Transverse colon (tissue), 4 donors: Measurements from ENCODE around the gene CREB5. TPM values are rescaled to one million over a fixed set of nuclear protein-coding genes. Genes with fewer than 3 reads are reported as not detected.

Experiments
- DNase-seq: peaks from one replicate; pipeline ENCODE4 v3.0.0-alpha.2; 2019
- H3K27ac ChIP-seq, 4 donors: fragments of 200-600 bp; sonication (generic); 2 replicates each; pipeline ENCODE4 v1.5.1; 2016 to 2018; ENCODE audit warnings: inconsistent platforms in 4 of 4
- H3K27me3 ChIP-seq: fragments of 200-600 bp; sonication (generic); 2 replicates; pipeline ENCODE4 v1.5.1; 2017; ENCODE audit warnings: inconsistent platforms
- H3K36me3 ChIP-seq, 4 donors: fragments of 200-600 bp; sonication (generic); 2 replicates each; pipeline ENCODE4 v1.5.1; 2017 to 2019; ENCODE audit warnings: inconsistent platforms in 4 of 4
- H3K4me1 ChIP-seq, 4 donors: fragments of 200-600 bp; sonication (generic); 2 replicates each; pipeline ENCODE4 v1.5.1; 2017 to 2020; ENCODE audit warnings: inconsistent platforms in 4 of 4
- H3K4me3 ChIP-seq, 4 donors: fragments of 200-600 bp; sonication (generic); 1 replicate in 1 of 4; 2 replicates in 3 of 4; pipeline versions ENCODE4 v1.5.1 to v1.6.1; 2017 to 2019; ENCODE audit warnings: inconsistent platforms in 4 of 4
- H3K9me3 ChIP-seq, 2 donors: fragments of 200-600 bp; sonication (generic); 2 replicates each; pipeline ENCODE4 v1.5.1; 2017 to 2019; ENCODE audit warnings: inconsistent platforms in 2 of 2
- EP300 ChIP-seq: sonication (generic); formaldehyde crosslinking; IDR thresholded peaks from one replicate; pipeline ENCODE4 v1.6.1; 2017; ENCODE audit warnings: antibody characterized with exemption, low read depth
- POLR2A ChIP-seq: fragments of 450-650 bp; IDR thresholded peaks from one replicate; pipeline ENCODE4 v1.6.1; 2016; ENCODE audit warnings: antibody characterized with exemption, mild to moderate bottlenecking, moderate library complexity
- POLR2AphosphoS5 ChIP-seq, 3 donors: sonication (generic); formaldehyde crosslinking; IDR thresholded peaks; one replicate each; pipeline ENCODE4 v1.6.1; 2016; ENCODE audit warnings: antibody characterized with exemption in 3 of 3
- WGBS, 2 donors: methylation state at CpG; one replicate each; pipeline ENCODE4 v1.1.5; 2018; ENCODE audit warnings: low coverage in 1 of 2; 5-methylcytosine and 5-hydroxymethylcytosine counted together
- in situ Hi-C, 4 donors: fragments of 200-750 bp; cut with MboI; loops; one replicate each; pipeline versions ENCODE4 v1.15.0 to v1.15.1; 2017; ENCODE audit warnings: low sequenced_read_pairs in 3 of 4, low pct_ligation_motif_present in 1 of 4, low pct_unique_long_range_greater_than_20kb in 1 of 4
- intact Hi-C: fragments of 100-400 bp; cut with DNase I; formaldehyde crosslinking; loops from one replicate; pipeline ENCODE4 v1.15.1; 2023; ENCODE audit warnings: low total_unique reads
- total RNA-seq, 4 donors: library from RNA; depleted of rRNA; stranded (reverse); fragments of >200 nt; gene quantifications; one replicate each; pipeline ENCODE4 v1.1.0, GENCODE V29; 2016
- TF ChIP-seq, protein P1 (sequence below), 5 experiments: fragments of 200-600 bp in 3 of 5; fragments of 450-650 bp in 2 of 5; sonication (generic) in 3 of 5; IDR thresholded peaks; 1 replicate in 2 of 5; 2 replicates in 3 of 5; pipeline ENCODE4 v1.5.1; 2016 to 2017; ENCODE audit warnings: antibody characterized with exemption in 5 of 5, inconsistent platforms in 3 of 5, mild to moderate bottlenecking in 2 of 5, moderate library complexity in 1 of 5

CREB5 gene
- total RNA-seq, 4 donors from 2014 or later, result 3.0 to 12.2 (median 7.0) TPM

DNA sequence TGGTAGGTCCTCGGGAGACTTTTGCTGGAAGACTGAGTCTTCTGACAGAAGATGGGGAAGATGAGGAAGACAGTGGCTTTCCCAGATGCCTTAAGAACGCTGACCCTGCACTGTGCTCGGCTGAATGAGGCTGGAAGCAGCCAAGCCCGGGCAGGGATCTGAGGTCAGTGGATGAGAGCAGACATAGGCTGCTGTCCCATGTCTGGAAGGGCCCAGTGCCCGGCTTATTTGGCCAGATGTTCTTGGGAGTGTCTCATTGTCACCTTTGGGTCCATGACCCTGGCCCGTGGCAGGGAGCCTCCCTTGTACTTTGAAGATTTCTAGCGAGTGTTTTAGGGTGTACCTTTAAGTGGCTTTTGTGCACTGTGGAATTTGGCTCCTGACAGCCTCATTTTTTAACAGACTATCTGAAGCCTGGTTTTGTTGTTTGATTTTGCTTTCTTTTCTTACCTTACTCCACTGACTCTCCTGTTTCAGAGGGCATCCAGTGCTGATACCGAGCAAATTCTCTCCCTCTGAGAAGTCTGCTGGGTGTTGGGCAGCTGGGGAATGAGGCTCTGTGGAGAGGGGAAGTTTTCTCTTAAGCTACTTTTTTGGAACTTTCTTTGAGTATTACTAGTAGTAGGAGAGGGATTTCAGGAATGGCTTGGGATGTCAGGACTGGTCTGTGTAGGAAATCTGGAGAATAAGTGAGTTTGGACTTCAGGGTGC, 61.4 kb downstream of the CREB5 start:
- no peaks in the 10 kb centered on the region for H3K9me3 ChIP-seq
- no peak overlapping the region for H3K4me3 ChIP-seq
- DNase-seq, result no peak
- no peaks in the 10 kb centered on the region for H3K4me1 ChIP-seq
- 65 to 67% methylated on average over 2 to 6 of the region's 8 CpGs for WGBS, 2 donors
- peak overlapping the region in 1 of 4 donors; percentile 17 for H3K27ac ChIP-seq
- no peaks in the 10 kb centered on the region for H3K36me3 ChIP-seq
- in situ Hi-C loops, result no loop called here
- TF ChIP-seq POLR2AphosphoS5 (IDR thresholded peaks at IDR 0.05) (no peak), POLR2A (no peak), EP300 (no peak)
- TF ChIP-seq, protein P1, sequence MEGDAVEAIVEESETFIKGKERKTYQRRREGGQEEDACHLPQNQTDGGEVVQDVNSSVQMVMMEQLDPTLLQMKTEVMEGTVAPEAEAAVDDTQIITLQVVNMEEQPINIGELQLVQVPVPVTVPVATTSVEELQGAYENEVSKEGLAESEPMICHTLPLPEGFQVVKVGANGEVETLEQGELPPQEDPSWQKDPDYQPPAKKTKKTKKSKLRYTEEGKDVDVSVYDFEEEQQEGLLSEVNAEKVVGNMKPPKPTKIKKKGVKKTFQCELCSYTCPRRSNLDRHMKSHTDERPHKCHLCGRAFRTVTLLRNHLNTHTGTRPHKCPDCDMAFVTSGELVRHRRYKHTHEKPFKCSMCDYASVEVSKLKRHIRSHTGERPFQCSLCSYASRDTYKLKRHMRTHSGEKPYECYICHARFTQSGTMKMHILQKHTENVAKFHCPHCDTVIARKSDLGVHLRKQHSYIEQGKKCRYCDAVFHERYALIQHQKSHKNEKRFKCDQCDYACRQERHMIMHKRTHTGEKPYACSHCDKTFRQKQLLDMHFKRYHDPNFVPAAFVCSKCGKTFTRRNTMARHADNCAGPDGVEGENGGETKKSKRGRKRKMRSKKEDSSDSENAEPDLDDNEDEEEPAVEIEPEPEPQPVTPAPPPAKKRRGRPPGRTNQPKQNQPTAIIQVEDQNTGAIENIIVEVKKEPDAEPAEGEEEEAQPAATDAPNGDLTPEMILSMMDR (IDR thresholded peaks at IDR 0.05), result no peak
- H3K27me3 ChIP-seq, result peaks cover 15% of the 10 kb centered on the region
- intact Hi-C loops, result no loop called here

DNA sequence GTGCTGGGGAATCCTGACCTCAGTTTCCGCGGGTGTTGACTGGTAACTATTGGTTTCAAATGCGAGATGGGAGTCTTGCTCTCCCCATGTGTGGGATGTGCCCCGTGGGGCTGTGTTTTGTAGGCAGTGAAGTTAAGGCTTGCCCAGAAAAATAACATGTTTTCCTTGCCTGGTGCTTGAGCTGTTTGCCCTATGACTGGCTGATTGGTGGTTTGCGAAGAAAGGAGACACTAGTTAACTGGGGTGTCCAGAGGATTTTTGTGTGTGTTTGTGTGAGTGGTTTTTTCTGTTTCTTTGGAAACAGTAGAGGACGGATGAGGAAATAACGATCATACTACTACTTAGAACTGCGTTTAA, 61.9 kb downstream of the CREB5 start:
- no peak for DNase-seq
- Histone ChIP-seq H3K36me3 (no peaks in the 10 kb centered on the region), H3K4me3 (no peak overlapping the region), H3K4me1 (no peaks in the 10 kb centered on the region), H3K9me3 (no peaks in the 10 kb centered on the region), H3K27me3 (peaks cover 15% of the 10 kb centered on the region), H3K27ac (no peak overlapping the region)
- no peak for TF ChIP-seq POLR2A
- no peak for TF ChIP-seq POLR2AphosphoS5 (IDR thresholded peaks at IDR 0.05)
- TF ChIP-seq, protein P1 (IDR thresholded peaks at IDR 0.05), result no peak
- no peak for TF ChIP-seq EP300
- intact Hi-C loops, result no loop called here
- in situ Hi-C loops, result no loop called here
- WGBS, 2 donors, result 57 to 79% methylated on average over 5 to 8 of the region's 8 CpGs

DNA sequence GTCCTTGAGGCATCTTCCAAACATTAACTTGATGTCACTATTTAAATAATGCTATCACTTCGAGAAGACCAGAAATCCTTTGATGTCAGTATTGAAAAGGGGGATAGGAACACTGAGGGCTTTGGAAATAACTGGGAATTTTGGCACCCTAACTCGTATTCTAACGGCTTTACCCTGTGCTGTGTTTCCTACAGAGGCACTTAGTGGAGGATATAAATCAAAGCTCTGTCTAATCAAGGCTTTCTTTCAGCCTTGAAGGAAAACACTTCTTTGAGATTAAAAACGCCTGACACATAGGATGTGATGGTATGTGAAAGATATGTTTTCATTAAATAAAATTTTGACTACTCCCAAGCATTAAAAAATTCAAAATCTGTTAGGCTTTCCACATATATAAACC, 62.3 kb downstream of the CREB5 start:
- Histone ChIP-seq H3K27me3 (peaks cover 15% of the 10 kb centered on the region), H3K36me3 (no peaks in the 10 kb centered on the region), H3K4me1 (no peaks in the 10 kb centered on the region), H3K9me3 (no peaks in the 10 kb centered on the region), H3K27ac (no peak overlapping the region), H3K4me3 (no peak overlapping the region)
- intact Hi-C loops (no loop called here), in situ Hi-C loops (no loop called here)
- no peak for DNase-seq
- 39 to 56% methylated on average over 4 of the region's 4 CpGs for WGBS, 2 donors
- TF ChIP-seq, protein P1 (IDR thresholded peaks at IDR 0.05), result no peak

DNA sequence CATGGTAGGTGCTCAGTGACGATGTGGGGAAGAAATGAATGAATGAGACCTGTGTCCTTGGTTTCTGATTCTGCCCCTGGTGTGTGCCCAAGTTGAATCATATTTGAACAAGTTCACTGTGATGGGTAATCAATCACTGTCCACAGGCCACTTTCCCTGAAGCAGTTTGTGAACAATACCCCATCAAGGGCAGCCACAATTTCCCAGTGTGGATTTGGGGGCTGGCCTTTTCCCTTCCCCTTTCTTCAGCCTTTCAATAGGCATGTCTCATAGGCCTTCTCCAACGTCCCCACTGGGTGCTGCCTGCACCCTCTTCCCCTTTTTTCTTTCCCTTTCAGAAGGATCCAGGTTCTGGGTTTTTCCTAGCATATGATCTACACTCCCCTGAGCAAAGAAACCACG, 64.7 kb downstream of the CREB5 start:
- Histone ChIP-seq H3K27ac (no peak overlapping the region), H3K36me3 (no peaks in the 10 kb centered on the region), H3K9me3 (no peaks in the 10 kb centered on the region), H3K4me3 (no peak overlapping the region), H3K4me1 (no peaks in the 10 kb centered on the region), H3K27me3 (peaks cover 15% of the 10 kb centered on the region)
- in situ Hi-C loops, result no loop called here
- DNase-seq, result no peak
- no peak for TF ChIP-seq EP300
- no peak for TF ChIP-seq POLR2A
- TF ChIP-seq POLR2AphosphoS5 (IDR thresholded peaks at IDR 0.05), result no peak
- intact Hi-C loops, result no loop called here
- WGBS, 2 donors, result 63 to 71% methylated on average over 1 to 3 of the region's 3 CpGs

DNA sequence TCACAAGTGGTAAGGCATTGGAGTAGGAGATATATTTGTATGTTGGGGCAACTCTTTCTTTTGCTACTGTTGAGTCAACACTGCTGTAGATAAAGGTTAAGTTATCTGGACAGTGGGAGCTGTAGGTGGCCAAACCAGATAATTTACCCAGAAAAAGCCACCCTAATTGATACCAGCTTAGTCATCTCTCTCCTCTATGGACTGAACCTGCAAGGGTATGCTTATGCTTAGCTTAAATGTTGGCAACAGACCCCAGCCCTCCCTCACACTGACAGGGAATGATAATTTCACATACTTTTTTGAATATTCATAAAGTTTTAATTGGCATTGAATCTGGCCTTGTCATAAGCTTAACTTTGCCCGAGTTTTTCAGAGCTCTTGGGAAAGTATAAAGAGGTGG, 66.3 kb downstream of the CREB5 start:
- H3K4me1 ChIP-seq, result no peaks in the 10 kb centered on the region
- 56 to 86% methylated on average over 1 of the region's 1 CpG for WGBS, 2 donors
- intact Hi-C loops (no loop called here), in situ Hi-C loops (no loop called here)
- no peaks in the 10 kb centered on the region for H3K36me3 ChIP-seq
- H3K27me3 ChIP-seq, result peaks cover 15% of the 10 kb centered on the region
- no peak overlapping the region for H3K4me3 ChIP-seq
- TF ChIP-seq EP300 (no peak), POLR2AphosphoS5 (IDR thresholded peaks at IDR 0.05) (no peak), POLR2A (no peak)
- TF ChIP-seq, protein P1 (IDR thresholded peaks at IDR 0.05), result no peak
- no peaks in the 10 kb centered on the region for H3K9me3 ChIP-seq
- no peak for DNase-seq
- H3K27ac ChIP-seq, result no peak overlapping the region
